ENCODE results near the gene EDN2.

Gene EDN2

DNA sequence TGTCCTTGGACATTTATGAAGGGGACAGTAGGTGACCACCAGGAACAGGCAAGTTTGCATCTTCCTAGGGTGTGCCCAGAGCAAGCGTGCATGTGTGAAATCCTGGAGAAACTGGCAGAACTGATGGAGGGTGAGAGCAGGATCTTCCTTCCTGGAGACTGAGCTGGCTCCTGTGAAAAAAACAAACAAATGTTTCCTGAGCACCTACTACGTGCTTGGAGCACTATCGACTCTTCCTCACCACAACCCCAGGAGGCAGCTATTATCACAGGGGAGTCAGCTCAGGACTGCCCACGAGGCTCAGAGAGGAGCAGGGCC, 1.5 kb upstream of the EDN2 start:
- TF ChIP-seq OSR1 (CRISPR knock-in tag; IDR thresholded peaks at IDR 0.05) = no peak
- TF ChIP-seq GLIS3 (CRISPR knock-in tag; IDR thresholded peaks at IDR 0.05) = no peak
- TF ChIP-seq ZNF8 (CRISPR knock-in tag; IDR thresholded peaks at IDR 0.05) = no peak
- TF ChIP-seq, protein P1, sequence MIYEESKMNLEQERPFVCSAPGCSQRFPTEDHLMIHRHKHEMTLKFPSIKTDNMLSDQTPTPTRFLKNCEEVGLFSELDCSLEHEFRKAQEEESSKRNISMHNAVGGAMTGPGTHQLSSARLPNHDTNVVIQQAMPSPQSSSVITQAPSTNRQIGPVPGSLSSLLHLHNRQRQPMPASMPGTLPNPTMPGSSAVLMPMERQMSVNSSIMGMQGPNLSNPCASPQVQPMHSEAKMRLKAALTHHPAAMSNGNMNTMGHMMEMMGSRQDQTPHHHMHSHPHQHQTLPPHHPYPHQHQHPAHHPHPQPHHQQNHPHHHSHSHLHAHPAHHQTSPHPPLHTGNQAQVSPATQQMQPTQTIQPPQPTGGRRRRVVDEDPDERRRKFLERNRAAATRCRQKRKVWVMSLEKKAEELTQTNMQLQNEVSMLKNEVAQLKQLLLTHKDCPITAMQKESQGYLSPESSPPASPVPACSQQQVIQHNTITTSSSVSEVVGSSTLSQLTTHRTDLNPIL (CRISPR knock-in tag; IDR thresholded peaks at IDR 0.05; ENCODE audit: low read depth) = no peak
- TF ChIP-seq SNAI2 (CRISPR knock-in tag; IDR thresholded peaks at IDR 0.05) = no peak
- no peak for TF ChIP-seq ARNTL (CRISPR knock-in tag; IDR thresholded peaks at IDR 0.05; ENCODE audit: borderline replicate concordance, low read depth)
- TF ChIP-seq, protein P2, sequence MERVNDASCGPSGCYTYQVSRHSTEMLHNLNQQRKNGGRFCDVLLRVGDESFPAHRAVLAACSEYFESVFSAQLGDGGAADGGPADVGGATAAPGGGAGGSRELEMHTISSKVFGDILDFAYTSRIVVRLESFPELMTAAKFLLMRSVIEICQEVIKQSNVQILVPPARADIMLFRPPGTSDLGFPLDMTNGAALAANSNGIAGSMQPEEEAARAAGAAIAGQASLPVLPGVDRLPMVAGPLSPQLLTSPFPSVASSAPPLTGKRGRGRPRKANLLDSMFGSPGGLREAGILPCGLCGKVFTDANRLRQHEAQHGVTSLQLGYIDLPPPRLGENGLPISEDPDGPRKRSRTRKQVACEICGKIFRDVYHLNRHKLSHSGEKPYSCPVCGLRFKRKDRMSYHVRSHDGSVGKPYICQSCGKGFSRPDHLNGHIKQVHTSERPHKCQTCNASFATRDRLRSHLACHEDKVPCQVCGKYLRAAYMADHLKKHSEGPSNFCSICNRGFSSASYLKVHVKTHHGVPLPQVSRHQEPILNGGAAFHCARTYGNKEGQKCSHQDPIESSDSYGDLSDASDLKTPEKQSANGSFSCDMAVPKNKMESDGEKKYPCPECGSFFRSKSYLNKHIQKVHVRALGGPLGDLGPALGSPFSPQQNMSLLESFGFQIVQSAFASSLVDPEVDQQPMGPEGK (CRISPR knock-in tag; IDR thresholded peaks at IDR 0.05; ENCODE audit: borderline replicate concordance) = no peak
- no peak for TF ChIP-seq ZNF70 (CRISPR knock-in tag; IDR thresholded peaks at IDR 0.05)
- no peak for TF ChIP-seq ISL1 (CRISPR knock-in tag; IDR thresholded peaks at IDR 0.05)
- no peak for TF ChIP-seq ZNF565 (CRISPR knock-in tag; conservative IDR thresholded peaks at IDR 0.05; ENCODE audit: low read depth)
- TF ChIP-seq, protein P3, sequence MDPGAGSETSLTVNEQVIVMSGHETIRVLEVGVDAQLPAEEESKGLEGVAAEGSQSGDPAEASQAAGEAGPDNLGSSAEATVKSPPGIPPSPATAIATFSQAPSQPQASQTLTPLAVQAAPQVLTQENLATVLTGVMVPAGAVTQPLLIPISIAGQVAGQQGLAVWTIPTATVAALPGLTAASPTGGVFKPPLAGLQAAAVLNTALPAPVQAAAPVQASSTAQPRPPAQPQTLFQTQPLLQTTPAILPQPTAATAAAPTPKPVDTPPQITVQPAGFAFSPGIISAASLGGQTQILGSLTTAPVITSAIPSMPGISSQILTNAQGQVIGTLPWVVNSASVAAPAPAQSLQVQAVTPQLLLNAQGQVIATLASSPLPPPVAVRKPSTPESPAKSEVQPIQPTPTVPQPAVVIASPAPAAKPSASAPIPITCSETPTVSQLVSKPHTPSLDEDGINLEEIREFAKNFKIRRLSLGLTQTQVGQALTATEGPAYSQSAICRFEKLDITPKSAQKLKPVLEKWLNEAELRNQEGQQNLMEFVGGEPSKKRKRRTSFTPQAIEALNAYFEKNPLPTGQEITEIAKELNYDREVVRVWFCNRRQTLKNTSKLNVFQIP (CRISPR knock-in tag; IDR thresholded peaks at IDR 0.05; ENCODE audit: borderline replicate concordance, low read depth) = no peak
- TF ChIP-seq TOX (CRISPR knock-in tag; IDR thresholded peaks at IDR 0.05; ENCODE audit: borderline replicate concordance) = no peak
- TF ChIP-seq CSDC2 (CRISPR knock-in tag; IDR thresholded peaks at IDR 0.05) = no peak
- no peak for TF ChIP-seq BACH2 (CRISPR knock-in tag; IDR thresholded peaks at IDR 0.05; ENCODE audit: borderline replicate concordance)
- no peak for ATAC-seq

DNA sequence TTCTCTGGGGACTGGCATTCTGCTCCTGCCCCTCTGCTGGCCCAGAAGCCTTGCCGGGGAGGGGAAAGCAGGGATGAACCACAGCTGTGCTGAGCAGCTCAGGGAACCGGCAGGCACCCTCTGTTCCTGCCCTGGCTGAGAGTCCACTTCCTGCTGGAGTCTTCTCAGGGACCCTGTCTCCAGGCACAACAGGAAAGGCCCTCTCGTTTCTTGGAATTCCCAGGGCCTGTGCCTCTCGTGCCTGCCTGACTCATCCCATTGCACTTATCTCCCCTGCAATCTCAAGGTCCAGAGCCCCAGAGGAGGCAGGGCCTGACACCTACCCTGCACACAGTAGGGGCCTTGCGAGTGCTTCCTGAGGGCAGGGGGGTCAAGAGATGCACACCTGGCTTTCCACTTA, 1.1 kb upstream of the EDN2 start:
- ATAC-seq = peak; percentile 53
- TF ChIP-seq ESRRG (CRISPR knock-in tag; IDR thresholded peaks at IDR 0.05) (no peak), OSR1 (CRISPR knock-in tag; IDR thresholded peaks at IDR 0.05) (no peak), BACH2 (CRISPR knock-in tag; IDR thresholded peaks at IDR 0.05; ENCODE audit: borderline replicate concordance) (no peak), TCF4 (CRISPR knock-in tag; IDR thresholded peaks at IDR 0.05; ENCODE audit: borderline replicate concordance) (no peak)
- TF ChIP-seq, protein P4, sequence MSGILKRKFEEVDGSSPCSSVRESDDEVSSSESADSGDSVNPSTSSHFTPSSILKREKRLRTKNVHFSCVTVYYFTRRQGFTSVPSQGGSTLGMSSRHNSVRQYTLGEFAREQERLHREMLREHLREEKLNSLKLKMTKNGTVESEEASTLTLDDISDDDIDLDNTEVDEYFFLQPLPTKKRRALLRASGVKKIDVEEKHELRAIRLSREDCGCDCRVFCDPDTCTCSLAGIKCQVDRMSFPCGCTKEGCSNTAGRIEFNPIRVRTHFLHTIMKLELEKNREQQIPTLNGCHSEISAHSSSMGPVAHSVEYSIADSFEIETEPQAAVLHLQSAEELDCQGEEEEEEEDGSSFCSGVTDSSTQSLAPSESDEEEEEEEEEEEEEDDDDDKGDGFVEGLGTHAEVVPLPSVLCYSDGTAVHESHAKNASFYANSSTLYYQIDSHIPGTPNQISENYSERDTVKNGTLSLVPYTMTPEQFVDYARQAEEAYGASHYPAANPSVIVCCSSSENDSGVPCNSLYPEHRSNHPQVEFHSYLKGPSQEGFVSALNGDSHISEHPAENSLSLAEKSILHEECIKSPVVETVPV (CRISPR knock-in tag; IDR thresholded peaks at IDR 0.05) = no peak
- TF ChIP-seq, protein P5, sequence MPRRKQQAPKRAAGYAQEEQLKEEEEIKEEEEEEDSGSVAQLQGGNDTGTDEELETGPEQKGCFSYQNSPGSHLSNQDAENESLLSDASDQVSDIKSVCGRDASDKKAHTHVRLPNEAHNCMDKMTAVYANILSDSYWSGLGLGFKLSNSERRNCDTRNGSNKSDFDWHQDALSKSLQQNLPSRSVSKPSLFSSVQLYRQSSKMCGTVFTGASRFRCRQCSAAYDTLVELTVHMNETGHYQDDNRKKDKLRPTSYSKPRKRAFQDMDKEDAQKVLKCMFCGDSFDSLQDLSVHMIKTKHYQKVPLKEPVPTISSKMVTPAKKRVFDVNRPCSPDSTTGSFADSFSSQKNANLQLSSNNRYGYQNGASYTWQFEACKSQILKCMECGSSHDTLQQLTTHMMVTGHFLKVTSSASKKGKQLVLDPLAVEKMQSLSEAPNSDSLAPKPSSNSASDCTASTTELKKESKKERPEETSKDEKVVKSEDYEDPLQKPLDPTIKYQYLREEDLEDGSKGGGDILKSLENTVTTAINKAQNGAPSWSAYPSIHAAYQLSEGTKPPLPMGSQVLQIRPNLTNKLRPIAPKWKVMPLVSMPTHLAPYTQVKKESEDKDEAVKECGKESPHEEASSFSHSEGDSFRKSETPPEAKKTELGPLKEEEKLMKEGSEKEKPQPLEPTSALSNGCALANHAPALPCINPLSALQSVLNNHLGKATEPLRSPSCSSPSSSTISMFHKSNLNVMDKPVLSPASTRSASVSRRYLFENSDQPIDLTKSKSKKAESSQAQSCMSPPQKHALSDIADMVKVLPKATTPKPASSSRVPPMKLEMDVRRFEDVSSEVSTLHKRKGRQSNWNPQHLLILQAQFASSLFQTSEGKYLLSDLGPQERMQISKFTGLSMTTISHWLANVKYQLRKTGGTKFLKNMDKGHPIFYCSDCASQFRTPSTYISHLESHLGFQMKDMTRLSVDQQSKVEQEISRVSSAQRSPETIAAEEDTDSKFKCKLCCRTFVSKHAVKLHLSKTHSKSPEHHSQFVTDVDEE (CRISPR knock-in tag; IDR thresholded peaks at IDR 0.05) = no peak

DNA sequence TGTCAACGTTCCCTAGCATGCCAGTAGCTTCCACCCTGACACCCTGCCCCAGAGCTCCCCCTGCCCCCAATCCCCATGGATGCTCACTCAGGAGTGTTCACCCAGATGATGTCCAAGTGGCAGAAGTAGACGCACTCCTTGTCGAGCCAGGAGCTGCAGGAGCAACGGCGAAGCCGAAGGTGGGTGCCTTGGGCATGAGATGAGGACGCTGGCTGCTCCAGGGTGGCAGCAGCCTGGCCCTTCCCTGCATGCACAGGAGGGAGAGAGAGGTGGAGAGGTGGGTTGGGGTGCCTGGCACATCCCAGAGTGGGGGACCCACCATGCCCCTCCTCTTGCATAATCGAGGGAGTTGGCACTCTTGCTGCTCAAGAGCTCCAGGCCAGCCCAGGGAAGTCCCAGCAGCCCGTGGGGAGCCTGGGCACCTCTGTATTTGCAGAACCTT, 502 bp downstream of the EDN2 start:
- no peak for ATAC-seq
- TF ChIP-seq ISL1 (CRISPR knock-in tag; IDR thresholded peaks at IDR 0.05) = no peak
- no peak for TF ChIP-seq ARNTL (CRISPR knock-in tag; IDR thresholded peaks at IDR 0.05; ENCODE audit: borderline replicate concordance, low read depth)
- TF ChIP-seq TCF4 (CRISPR knock-in tag; IDR thresholded peaks at IDR 0.05; ENCODE audit: borderline replicate concordance) = no peak
- no peak for TF ChIP-seq PPARA (CRISPR knock-in tag; IDR thresholded peaks at IDR 0.05; ENCODE audit: borderline replicate concordance)
- TF ChIP-seq, protein P5 (CRISPR knock-in tag; IDR thresholded peaks at IDR 0.05) = no peak
- TF ChIP-seq ZFP30 (CRISPR knock-in tag; IDR thresholded peaks at IDR 0.05) = no peak
- TF ChIP-seq, protein P2 (CRISPR knock-in tag; IDR thresholded peaks at IDR 0.05; ENCODE audit: borderline replicate concordance) = no peak
- TF ChIP-seq ZNF70 (CRISPR knock-in tag; IDR thresholded peaks at IDR 0.05) = no peak
- no peak for TF ChIP-seq SNAI2 (CRISPR knock-in tag; IDR thresholded peaks at IDR 0.05)
- TF ChIP-seq, protein P4 (CRISPR knock-in tag; IDR thresholded peaks at IDR 0.05) = no peak
- TF ChIP-seq CSDC2 (CRISPR knock-in tag; IDR thresholded peaks at IDR 0.05) = no peak

Data from SK-N-SH treated with all-trans-retinoic acid at 6 μM for 48 hours (cell line).